ENCODE measurements around the gene IL17RA. TPM values are rescaled to one million over a fixed set of nuclear protein-coding genes. Genes with fewer than 3 reads are reported as not detected.

IL17RA gene
- total RNA-seq, 4 donors from 2014 or later: 8.7 to 16.2 (median 14.0) TPM

GRCh38 chr22:17112491-17113042 is 27.8 kb downstream of the IL17RA start:
- H3K27me3 ChIP-seq: peaks cover 0 to 17% (median 0%) of the 10 kb centered on the region in 4 donors
- TF ChIP-seq POLR2A (IDR thresholded peaks at IDR 0.05; ENCODE audit: low read depth) (no peak), POLR2AphosphoS5 (IDR thresholded peaks at IDR 0.05) (no peak), EP300 (IDR thresholded peaks at IDR 0.05) (no peak)
- TF ChIP-seq, protein P1, sequence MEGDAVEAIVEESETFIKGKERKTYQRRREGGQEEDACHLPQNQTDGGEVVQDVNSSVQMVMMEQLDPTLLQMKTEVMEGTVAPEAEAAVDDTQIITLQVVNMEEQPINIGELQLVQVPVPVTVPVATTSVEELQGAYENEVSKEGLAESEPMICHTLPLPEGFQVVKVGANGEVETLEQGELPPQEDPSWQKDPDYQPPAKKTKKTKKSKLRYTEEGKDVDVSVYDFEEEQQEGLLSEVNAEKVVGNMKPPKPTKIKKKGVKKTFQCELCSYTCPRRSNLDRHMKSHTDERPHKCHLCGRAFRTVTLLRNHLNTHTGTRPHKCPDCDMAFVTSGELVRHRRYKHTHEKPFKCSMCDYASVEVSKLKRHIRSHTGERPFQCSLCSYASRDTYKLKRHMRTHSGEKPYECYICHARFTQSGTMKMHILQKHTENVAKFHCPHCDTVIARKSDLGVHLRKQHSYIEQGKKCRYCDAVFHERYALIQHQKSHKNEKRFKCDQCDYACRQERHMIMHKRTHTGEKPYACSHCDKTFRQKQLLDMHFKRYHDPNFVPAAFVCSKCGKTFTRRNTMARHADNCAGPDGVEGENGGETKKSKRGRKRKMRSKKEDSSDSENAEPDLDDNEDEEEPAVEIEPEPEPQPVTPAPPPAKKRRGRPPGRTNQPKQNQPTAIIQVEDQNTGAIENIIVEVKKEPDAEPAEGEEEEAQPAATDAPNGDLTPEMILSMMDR (IDR thresholded peaks at IDR 0.05): no peak
- H3K9me3 ChIP-seq: no peaks in the 10 kb centered on the region
- no peak for DNase-seq (ENCODE audit: extremely low spot score)
- no peaks in the 10 kb centered on the region for H3K4me1 ChIP-seq
- no peak overlapping the region for H3K27ac ChIP-seq (replicated peaks in 1 of 4)
- 78% methylated on average over 9 of the region's 9 CpGs for WGBS
- H3K36me3 ChIP-seq: peaks cover 0 to 27% (median 24%) of the 10 kb centered on the region in 4 donors
- no peak overlapping the region for H3K4me3 ChIP-seq
- intact Hi-C loops (cut with DNase I): no loop called here

- WGBS: 61% methylated on average over 8 of the region's 8 CpGs
- intact Hi-C loops (cut with DNase I): no loop called here
- Histone ChIP-seq H3K27me3 (peaks cover 0 to 23% (median 0%) of the 10 kb centered on the region in 4 donors), H3K36me3 (peaks cover 0 to 16% (median 15%) of the 10 kb centered on the region in 4 donors), H3K27ac (replicated peaks in 1 of 4) (no peak overlapping the region), H3K4me1 (no peaks in the 10 kb centered on the region), H3K4me3 (no peak overlapping the region), H3K9me3 (no peaks in the 10 kb centered on the region)
- no peak for TF ChIP-seq EP300 (IDR thresholded peaks at IDR 0.05)
- no peak for TF ChIP-seq POLR2A (IDR thresholded peaks at IDR 0.05; ENCODE audit: low read depth)
- no peak for TF ChIP-seq POLR2AphosphoS5 (IDR thresholded peaks at IDR 0.05)
- TF ChIP-seq, protein P1 (IDR thresholded peaks at IDR 0.05): no peak
- no peak for DNase-seq (ENCODE audit: extremely low spot score)
Measured at GRCh38 chr22:17113600-17113999, 28.8 kb downstream of the IL17RA start.

- TF ChIP-seq EP300 (IDR thresholded peaks at IDR 0.05) (no peak), POLR2A (IDR thresholded peaks at IDR 0.05; ENCODE audit: low read depth) (no peak), POLR2AphosphoS5 (IDR thresholded peaks at IDR 0.05) (no peak)
- TF ChIP-seq, protein P1 (IDR thresholded peaks at IDR 0.05): no peak
- Histone ChIP-seq H3K4me3 (no peak overlapping the region), H3K4me1 (peaks cover 0 to 4% (median under 1%) of the 10 kb centered on the region in 4 donors), H3K27me3 (peaks cover 0 to 30% (median 4%) of the 10 kb centered on the region in 4 donors), H3K36me3 (peaks cover 0 to 9% (median 7%) of the 10 kb centered on the region in 4 donors), H3K9me3 (no peaks in the 10 kb centered on the region), H3K27ac (replicated peaks in 1 of 4) (no peak overlapping the region)
- intact Hi-C loops (cut with DNase I): no loop called here
- WGBS: 69% methylated on average over 13 of the region's 13 CpGs
- DNase-seq (ENCODE audit: extremely low spot score): no peak
Measured at GRCh38 chr22:17114173-17114897, 29.5 kb downstream of the IL17RA start.

GRCh38 chr22:17114898-17115235 is 30.1 kb downstream of the IL17RA start:
- peaks cover 0 to 8% (median 3%) of the 10 kb centered on the region in 4 donors for H3K4me1 ChIP-seq
- H3K9me3 ChIP-seq: no peaks in the 10 kb centered on the region
- H3K27me3 ChIP-seq: peaks cover 0 to 36% (median 9%) of the 10 kb centered on the region in 4 donors
- TF ChIP-seq POLR2AphosphoS5 (IDR thresholded peaks at IDR 0.05) (no peak), EP300 (IDR thresholded peaks at IDR 0.05) (no peak), POLR2A (IDR thresholded peaks at IDR 0.05; ENCODE audit: low read depth) (no peak)
- TF ChIP-seq, protein P1 (IDR thresholded peaks at IDR 0.05): no peak
- intact Hi-C loops (cut with DNase I): no loop called here
- H3K27ac ChIP-seq (replicated peaks in 1 of 4): no peak overlapping the region
- WGBS: 85% methylated on average over 9 of the region's 9 CpGs
- H3K4me3 ChIP-seq: no peak overlapping the region
- DNase-seq (ENCODE audit: extremely low spot score): no peak
- peaks cover 0 to 4% (median 2%) of the 10 kb centered on the region in 4 donors for H3K36me3 ChIP-seq
